Mammary microvascular endothelial cell (primary cell): ENCODE results near the gene IFNLR1. TPM values are rescaled to one million over a fixed set of nuclear protein-coding genes. Genes with fewer than 3 reads are reported as not detected.

ENCODE experiments used
- total RNA-seq: library from RNA; depleted of rRNA; stranded (reverse); fragments of >200 nt; gene quantifications from 2 replicates; pipeline ENCODE4 v1.2.3, GENCODE V29; 2015

The IFNLR1 gene
- 0.07 TPM in 1 of 2 replicates, not detected in the other for total RNA-seq

GRCh38 chr1:24186993-24187790 lies at the start of gene IFNLR1:
Gene IFNLR1 (minus strand): TSS chr1:24187289. CDS start chr1:24187248, 41 bp downstream.

DNA sequence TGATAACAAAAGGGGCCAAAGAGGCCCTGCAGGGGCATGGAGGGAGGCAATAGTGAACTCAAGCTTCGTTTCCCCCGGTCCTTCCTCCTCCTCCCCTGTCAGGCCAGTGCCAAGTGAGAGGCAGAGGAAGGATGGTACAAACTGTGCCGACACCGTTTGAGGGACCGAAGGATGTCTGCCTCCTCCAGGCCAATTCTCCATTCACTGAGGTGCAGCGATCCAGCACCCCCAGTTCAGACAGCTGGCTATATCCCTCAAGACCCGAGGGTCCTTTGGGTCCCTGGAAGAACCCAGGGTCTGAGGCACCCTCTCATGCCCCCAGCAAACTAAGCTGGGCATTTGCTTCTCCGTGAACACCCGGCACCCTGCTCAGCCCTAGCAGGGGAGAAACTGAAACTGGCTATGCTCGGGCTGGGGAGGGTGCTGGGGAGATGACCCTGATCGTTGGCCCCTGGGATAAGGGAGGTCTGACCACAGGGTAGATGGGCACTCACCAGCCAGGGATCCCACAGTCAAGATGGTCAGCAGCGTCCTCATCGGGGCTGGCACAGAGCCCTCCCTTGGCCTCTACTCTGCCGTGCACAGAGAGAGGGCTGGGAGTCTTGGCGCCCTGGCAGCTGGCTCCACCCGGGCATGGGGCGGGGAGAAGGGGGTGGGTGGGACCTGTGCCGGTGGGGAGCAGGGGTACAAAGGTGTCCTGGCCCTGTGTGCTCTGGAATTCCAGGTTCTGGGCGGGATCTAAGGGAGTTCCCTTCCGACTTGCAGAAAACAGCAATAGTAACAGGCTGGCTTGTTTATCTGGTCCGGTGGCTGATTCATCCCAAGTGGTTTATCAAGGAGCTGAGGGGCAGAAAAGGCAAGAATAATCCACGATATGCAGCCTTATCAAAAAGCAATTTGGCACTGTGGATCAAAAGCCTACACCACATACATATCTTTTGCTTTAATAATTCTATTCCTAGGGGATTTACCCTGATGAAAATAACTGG lies 44.2 kb downstream of the IFNLR1 start, which contains the start of gene IL22RA1:
TSS of gene IL22RA1 (minus strand) at position 595 of the 989 bp plus-strand sequence. CDS start at position 537, 58 bp downstream.

DNA sequence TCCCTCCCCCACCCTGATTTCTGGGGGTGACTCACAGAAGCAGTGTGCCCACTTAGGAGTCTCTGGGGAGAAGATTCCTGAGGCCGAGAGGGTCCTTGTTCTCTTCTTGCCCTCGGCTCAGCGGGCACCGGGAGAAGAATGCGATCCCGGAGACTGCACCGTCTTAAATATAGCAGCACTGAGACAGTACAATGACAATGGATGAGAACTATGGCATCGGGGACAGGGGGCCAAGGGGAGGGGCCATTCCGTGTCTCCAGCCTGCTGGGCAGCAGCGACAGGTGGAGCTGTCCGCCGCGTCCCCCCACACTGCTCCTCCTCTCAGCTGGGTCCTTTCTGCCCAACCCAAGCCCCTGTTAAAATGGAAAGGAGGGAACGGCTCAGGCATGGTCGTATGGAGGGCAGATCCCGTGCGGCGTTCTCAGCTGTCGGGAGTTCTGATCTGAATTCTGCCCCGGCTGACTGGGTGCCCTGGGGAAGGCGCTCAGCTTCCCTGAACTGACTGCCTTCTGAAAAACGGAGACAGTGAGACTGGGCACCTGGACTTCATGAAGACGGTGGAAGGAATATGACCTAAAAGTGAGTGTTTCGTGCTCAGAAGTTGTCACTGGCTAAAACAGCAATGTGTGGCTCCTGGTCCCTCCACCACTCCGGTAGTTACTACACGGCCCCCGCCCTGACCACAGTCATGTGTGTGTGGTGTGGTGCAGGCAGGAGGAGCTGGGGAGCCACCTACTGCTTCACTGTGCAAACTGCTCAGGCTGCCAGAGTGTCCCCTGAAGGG lies 74.9 kb downstream of the IFNLR1 start, which contains the start of gene MYOM3:
TSS of gene MYOM3 (minus strand) at position 140 of the 784 bp plus-strand sequence. CDS start 3,499 bp downstream, outside the sequence.

Other genes with a start within 250 kb of the IFNLR1 start
- gene PNRC2, start 227.5 kb downstream of the IFNLR1 start, total RNA-seq: 61.9 and 74.0 TPM in 2 replicates
- 71.0 and 84.2 TPM in 2 replicates for gene SRSF10, start 207.0 kb downstream of the IFNLR1 start, total RNA-seq
- gene MYOM3, start 75.2 kb downstream of the IFNLR1 start, total RNA-seq: 0.05 and 0.07 TPM in 2 replicates
- gene IL22RA1, start 44.1 kb downstream of the IFNLR1 start, total RNA-seq: not detected in 2 replicates
- gene GRHL3, start 132.1 kb upstream of the IFNLR1 start, total RNA-seq: 0.10 and 0.53 TPM in 2 replicates
- gene STPG1, start 226.5 kb upstream of the IFNLR1 start, total RNA-seq: 6.2 and 9.1 TPM in 2 replicates
- 20.5 and 23.2 TPM in 2 replicates for gene NIPAL3, start 228.5 kb upstream of the IFNLR1 start, total RNA-seq